C4-2B (cell line): ENCODE data around the gene HOXA10.

Experiments used
- CTCF ChIP-seq: fragments of 450-650 bp; conservative IDR thresholded peaks from 2 replicates; pipeline ENCODE4 v1.5.1; 2017; ENCODE audit warnings: mild to moderate bottlenecking
- ZFX ChIP-seq: fragments of 450-650 bp; IDR thresholded peaks from 2 replicates; pipeline ENCODE4 v1.6.1; 2017

GRCh38 chr7:27152816-27153442 lies 21.2 kb downstream of the HOXA10 start:
- no peak for TF ChIP-seq CTCF
- TF ChIP-seq ZFX = no peak
